CD14-positive monocyte (primary cell): ENCODE data around the gene TBC1D30. TPM values are rescaled to one million over a fixed set of nuclear protein-coding genes. Genes with fewer than 3 reads are reported as not detected.

Source experiments
- DNase-seq, 3 donors: peaks; one replicate each; pipeline ENCODE4 v3.0.0-alpha.2; 2011 to 2022
- H2AFZ ChIP-seq: 2 replicates; pipeline ENCODE4 v1.6.0; 2012; ENCODE audit warnings: mild to moderate bottlenecking, low read depth, low read length, inconsistent platforms; ENCODE audit not compliant: insufficient read depth, poor library complexity, severe bottlenecking
- H3K27ac ChIP-seq, 2 donors: 1 replicate in 1 of 2; 2 replicates in 1 of 2; pipeline ENCODE4 v1.5.1; 2012 to 2013; ENCODE audit warnings: low read length in 2 of 2, control low read depth in 1 of 2, inconsistent platforms in 1 of 2, low read depth in 1 of 2, mild to moderate bottlenecking in 1 of 2
- H3K27me3 ChIP-seq, 2 donors: one replicate each; pipeline versions ENCODE4 v1.6.0 to v1.6.1; 2011 to 2013; ENCODE audit warnings: low read length in 2 of 2; ENCODE audit not compliant: control insufficient read depth in 2 of 2, insufficient read depth in 2 of 2
- H3K36me3 ChIP-seq, 2 donors: replicated peaks in 1 of 2; 1 replicate in 1 of 2; 2 replicates in 1 of 2; pipeline versions ENCODE4 v1.5.1 to v1.6.1; 2012 to 2013; ENCODE audit warnings: low read length in 2 of 2, control low read depth in 1 of 2, inconsistent platforms in 1 of 2, mild to moderate bottlenecking in 1 of 2; ENCODE audit not compliant: insufficient read depth in 2 of 2, control insufficient read depth in 1 of 2
- H3K4me1 ChIP-seq, 2 donors: 1 replicate in 1 of 2; 2 replicates in 1 of 2; pipeline versions ENCODE4 v1.5.1 to v1.6.1; 2012 to 2013; ENCODE audit warnings: low read length in 2 of 2, control low read depth in 1 of 2, inconsistent platforms in 1 of 2, mild to moderate bottlenecking in 1 of 2, moderate library complexity in 1 of 2; ENCODE audit not compliant: insufficient read depth in 2 of 2, control insufficient read depth in 1 of 2
- H3K4me2 ChIP-seq: replicated peaks from 2 replicates; pipeline ENCODE3; 2012; ENCODE audit warnings: low read length, moderate library complexity, mild to moderate bottlenecking; ENCODE audit not compliant: poor library complexity, severe bottlenecking; ENCODE audit errors: extremely low read depth
- H3K4me3 ChIP-seq, 3 experiments: fragments of 200-600 bp in 1 of 3; sonication (generic) in 1 of 3; replicated peaks in 1 of 3; 1 replicate in 2 of 3; 2 replicates in 1 of 3; pipeline ENCODE4 v1.5.1; 2011 to 2013; ENCODE audit warnings: low read length in 3 of 3, mild to moderate bottlenecking in 3 of 3, control low read depth in 2 of 3, low read depth in 2 of 3, inconsistent platforms in 1 of 3, moderate library complexity in 1 of 3
- H3K79me2 ChIP-seq: 2 replicates; pipeline ENCODE4 v1.6.0; 2012; ENCODE audit warnings: mild to moderate bottlenecking, control low read depth, inconsistent platforms, low read length, moderate library complexity; ENCODE audit not compliant: insufficient read depth
- H3K9ac ChIP-seq: 2 replicates; pipeline ENCODE4 v1.6.0; 2017; ENCODE audit warnings: low read length, mild to moderate bottlenecking; ENCODE audit not compliant: insufficient read depth, poor library complexity, severe bottlenecking
- H3K9me3 ChIP-seq, 2 donors: replicated peaks in 1 of 2; 1 replicate in 1 of 2; 2 replicates in 1 of 2; pipeline versions ENCODE4 v1.5.1 to v1.6.1; 2012 to 2013; ENCODE audit warnings: low read length in 2 of 2, control low read depth in 1 of 2; ENCODE audit not compliant: control insufficient read depth in 1 of 2, insufficient read depth in 1 of 2
- H4K20me1 ChIP-seq: 2 replicates; pipeline ENCODE4 v1.6.0; 2012; ENCODE audit warnings: mild to moderate bottlenecking, low read length, control low read depth, moderate library complexity; ENCODE audit not compliant: insufficient read depth
- H3K27ac Mint-ChIP-seq, 7 donors: one replicate each; pipeline ENCODE4 v1.8.0; 2020; ENCODE audit warnings: mild to moderate bottlenecking in 7 of 7, mixed read lengths in 7 of 7, moderate library complexity in 6 of 7, inconsistent platforms in 2 of 7
- H3K27me3 Mint-ChIP-seq, 3 donors: one replicate each; pipeline ENCODE4 v1.8.0; 2021 to 2022; ENCODE audit warnings: low read depth in 3 of 3, mild to moderate bottlenecking in 3 of 3, mixed read lengths in 3 of 3, moderate library complexity in 3 of 3, inconsistent platforms in 1 of 3
- H3K36me3 Mint-ChIP-seq, 2 donors: one replicate each; pipeline ENCODE4 v1.8.0; 2020; ENCODE audit warnings: mixed read lengths in 2 of 2, inconsistent platforms in 1 of 2, mild to moderate bottlenecking in 1 of 2
- H3K4me1 Mint-ChIP-seq: one replicate; pipeline ENCODE4 v1.8.0; 2020; ENCODE audit warnings: mild to moderate bottlenecking, mixed read lengths
- H3K4me3 Mint-ChIP-seq, 2 donors: one replicate each; pipeline ENCODE4 v1.8.0; 2020; ENCODE audit warnings: mild to moderate bottlenecking in 2 of 2, mixed read lengths in 2 of 2, moderate library complexity in 1 of 2
- H3K9me3 Mint-ChIP-seq, 7 donors: one replicate each; pipeline ENCODE4 v1.8.0; 2020 to 2022; ENCODE audit warnings: mixed read lengths in 7 of 7, mild to moderate bottlenecking in 6 of 7, moderate library complexity in 6 of 7, inconsistent platforms in 2 of 7
- WGBS: methylation state at CpG from one replicate; pipeline ENCODE4 v1.1.5; 2013; ENCODE audit warnings: missing lambda C conversion rate; ENCODE audit not compliant: insufficient coverage; 5-methylcytosine and 5-hydroxymethylcytosine counted together
- intact Hi-C, 2 donors: fragments of 100-400 bp; cut with micrococcal nuclease; formaldehyde crosslinking; loops; one replicate each; pipeline versions ENCODE4 v1.15.0 to v1.15.1; 2023
- polyA plus RNA-seq, 3 donors: library from polyadenylated mRNA; depleted of rRNA in 1 of 3; unstranded in 2 of 3; stranded (reverse) in 1 of 3; fragments of 300-500 nt in 2 of 3; fragments of >200 nt in 1 of 3; fragmentation: Illumina TruSeq in 2 of 3; gene quantifications; 1 replicate in 2 of 3; 2 replicates in 1 of 3; pipeline ENCODE4 v1.2.3, GENCODE V29; 2012 to 2021
- TF ChIP-seq, protein P1 (sequence below): fragments of 200-600 bp; IDR thresholded peaks from one replicate; pipeline ENCODE4 v1.8.0; 2022; ENCODE audit warnings: antibody characterized with exemption, mild to moderate bottlenecking

TBC1D30 gene
- polyA plus RNA-seq, 3 donors: 1.1 to 2.8 (median 2.7) TPM

GRCh38 chr12:64820593-64820992, 3.9 kb upstream of the TBC1D30 start:
- Mint-ChIP-seq H3K36me3 (peaks cover 1 to 3% of the 10 kb centered on the region in 2 donors), H3K4me1 (peaks cover 17% of the 10 kb centered on the region), H3K27me3 (peaks cover 33 to 47% (median 40%) of the 10 kb centered on the region in 3 donors), H3K4me3 (no peak overlapping the region), H3K9me3 (peaks cover 0 to 22% (median 9%) of the 10 kb centered on the region in 7 donors), H3K27ac (no peak overlapping the region)
- Histone ChIP-seq H3K9ac (no peak overlapping the region), H3K4me3 (no peak overlapping the region), H2AFZ (no peak overlapping the region), H3K36me3 (no peaks in the 10 kb centered on the region), H3K27me3 (peaks cover 31 to 46% of the 10 kb centered on the region in 2 donors), H3K79me2 (no peaks in the 10 kb centered on the region), H3K4me2 (no peak overlapping the region), H4K20me1 (no peaks in the 10 kb centered on the region), H3K27ac (no peak overlapping the region), H3K9me3 (peaks cover 6 to 13% of the 10 kb centered on the region in 2 donors), H3K4me1 (peaks cover 9 to 14% of the 10 kb centered on the region in 2 donors)
- TF ChIP-seq, protein P1, sequence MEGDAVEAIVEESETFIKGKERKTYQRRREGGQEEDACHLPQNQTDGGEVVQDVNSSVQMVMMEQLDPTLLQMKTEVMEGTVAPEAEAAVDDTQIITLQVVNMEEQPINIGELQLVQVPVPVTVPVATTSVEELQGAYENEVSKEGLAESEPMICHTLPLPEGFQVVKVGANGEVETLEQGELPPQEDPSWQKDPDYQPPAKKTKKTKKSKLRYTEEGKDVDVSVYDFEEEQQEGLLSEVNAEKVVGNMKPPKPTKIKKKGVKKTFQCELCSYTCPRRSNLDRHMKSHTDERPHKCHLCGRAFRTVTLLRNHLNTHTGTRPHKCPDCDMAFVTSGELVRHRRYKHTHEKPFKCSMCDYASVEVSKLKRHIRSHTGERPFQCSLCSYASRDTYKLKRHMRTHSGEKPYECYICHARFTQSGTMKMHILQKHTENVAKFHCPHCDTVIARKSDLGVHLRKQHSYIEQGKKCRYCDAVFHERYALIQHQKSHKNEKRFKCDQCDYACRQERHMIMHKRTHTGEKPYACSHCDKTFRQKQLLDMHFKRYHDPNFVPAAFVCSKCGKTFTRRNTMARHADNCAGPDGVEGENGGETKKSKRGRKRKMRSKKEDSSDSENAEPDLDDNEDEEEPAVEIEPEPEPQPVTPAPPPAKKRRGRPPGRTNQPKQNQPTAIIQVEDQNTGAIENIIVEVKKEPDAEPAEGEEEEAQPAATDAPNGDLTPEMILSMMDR: no peak
- DNase-seq: no peak
- WGBS: no CpG with 5 or more reads among the region's 3 CpGs
- intact Hi-C loops: no loop called here

GRCh38 chr12:64821116-64821630, 3.3 kb upstream of the TBC1D30 start:
- WGBS: 50% methylated on average over 1 of the region's 5 CpGs

More at GRCh38 chr12:64821116-64821630, 3.3 kb upstream of the TBC1D30 start:
- Histone ChIP-seq H3K9me3 (peaks cover 6 to 17% of the 10 kb centered on the region in 2 donors), H3K36me3 (no peaks in the 10 kb centered on the region), H3K9ac (no peak overlapping the region), H3K4me2 (no peak overlapping the region), H3K79me2 (no peaks in the 10 kb centered on the region), H4K20me1 (no peaks in the 10 kb centered on the region), H2AFZ (no peak overlapping the region), H3K4me1 (peaks cover 9 to 14% of the 10 kb centered on the region in 2 donors), H3K27ac (no peak overlapping the region), H3K27me3 (peaks cover 36 to 52% of the 10 kb centered on the region in 2 donors), H3K4me3 (no peak overlapping the region)
- intact Hi-C loops: no loop called here
- Mint-ChIP-seq H3K27me3 (peaks cover 39 to 53% (median 46%) of the 10 kb centered on the region in 3 donors), H3K4me3 (no peak overlapping the region), H3K4me1 (peaks cover 20% of the 10 kb centered on the region), H3K36me3 (peaks cover 1 to 3% of the 10 kb centered on the region in 2 donors), H3K27ac (no peak overlapping the region), H3K9me3 (peaks cover 0 to 26% (median 9%) of the 10 kb centered on the region in 7 donors)
- TF ChIP-seq, protein P1: no peak
- no peak for DNase-seq
